ENCODE results near the gene DNAH1.

The DNAH1 gene

DNA sequence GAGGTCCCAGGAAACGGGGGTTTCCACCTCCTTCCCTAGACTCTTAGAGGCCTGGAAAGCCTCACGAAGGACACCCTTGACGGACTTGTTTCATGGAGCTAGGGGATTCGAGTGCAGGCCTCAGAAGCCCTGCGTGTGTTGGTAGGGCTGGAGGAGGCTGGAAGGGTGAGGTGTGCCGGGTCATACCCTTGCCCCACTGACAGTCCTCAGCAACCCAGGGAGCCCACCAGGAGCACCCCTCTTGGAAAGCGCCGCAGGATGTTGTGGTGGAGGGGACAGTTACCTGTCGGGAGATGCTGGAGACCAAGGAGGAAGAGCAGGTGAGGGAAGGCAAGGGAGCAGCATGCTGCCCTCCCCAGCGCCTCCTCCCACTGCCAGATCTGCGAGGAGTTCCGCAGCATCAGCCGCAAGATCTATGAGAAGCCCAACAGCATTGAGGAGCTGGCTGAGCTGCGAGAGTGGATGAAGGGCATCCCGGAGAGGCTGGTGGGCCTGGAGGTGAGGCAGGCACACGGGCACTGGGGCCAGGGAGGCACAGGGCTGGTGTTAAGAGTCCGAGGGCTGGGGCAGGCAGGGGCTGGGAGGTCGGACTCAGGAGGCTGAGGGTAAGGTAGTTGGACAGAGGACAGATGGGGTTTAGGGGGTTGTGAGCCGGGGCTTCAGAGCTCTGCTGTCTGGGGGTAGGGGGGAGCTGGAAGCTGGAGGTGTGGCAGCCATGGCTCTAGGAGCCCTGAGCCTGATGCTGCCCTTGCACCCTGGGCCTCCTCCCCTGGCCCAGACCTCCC, 33.7 kb downstream of the DNAH1 start:
- intact Hi-C loops (cut with DNase I): no loop called here
- no peak for DNase-seq

DNA sequence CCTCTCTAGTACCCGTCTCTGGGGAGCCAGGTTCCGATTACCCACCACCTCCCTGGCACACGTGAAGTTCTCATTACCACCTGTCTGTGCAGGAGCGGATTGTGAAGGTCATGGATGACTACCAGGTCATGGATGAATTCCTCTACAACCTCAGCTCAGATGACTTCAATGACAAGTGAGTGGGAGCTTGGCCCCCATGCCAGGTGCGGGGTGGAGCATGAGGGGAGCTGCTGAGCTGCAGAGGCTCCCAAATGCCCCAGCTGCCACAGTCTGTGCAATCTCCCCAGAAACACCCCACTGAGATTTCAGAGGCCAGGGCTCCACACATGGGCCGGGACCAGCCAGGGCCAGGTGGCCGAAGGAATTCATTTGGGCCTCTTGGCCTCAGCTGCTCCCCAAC, 34.3 kb downstream of the DNAH1 start:
- DNase-seq: no peak

DNA sequence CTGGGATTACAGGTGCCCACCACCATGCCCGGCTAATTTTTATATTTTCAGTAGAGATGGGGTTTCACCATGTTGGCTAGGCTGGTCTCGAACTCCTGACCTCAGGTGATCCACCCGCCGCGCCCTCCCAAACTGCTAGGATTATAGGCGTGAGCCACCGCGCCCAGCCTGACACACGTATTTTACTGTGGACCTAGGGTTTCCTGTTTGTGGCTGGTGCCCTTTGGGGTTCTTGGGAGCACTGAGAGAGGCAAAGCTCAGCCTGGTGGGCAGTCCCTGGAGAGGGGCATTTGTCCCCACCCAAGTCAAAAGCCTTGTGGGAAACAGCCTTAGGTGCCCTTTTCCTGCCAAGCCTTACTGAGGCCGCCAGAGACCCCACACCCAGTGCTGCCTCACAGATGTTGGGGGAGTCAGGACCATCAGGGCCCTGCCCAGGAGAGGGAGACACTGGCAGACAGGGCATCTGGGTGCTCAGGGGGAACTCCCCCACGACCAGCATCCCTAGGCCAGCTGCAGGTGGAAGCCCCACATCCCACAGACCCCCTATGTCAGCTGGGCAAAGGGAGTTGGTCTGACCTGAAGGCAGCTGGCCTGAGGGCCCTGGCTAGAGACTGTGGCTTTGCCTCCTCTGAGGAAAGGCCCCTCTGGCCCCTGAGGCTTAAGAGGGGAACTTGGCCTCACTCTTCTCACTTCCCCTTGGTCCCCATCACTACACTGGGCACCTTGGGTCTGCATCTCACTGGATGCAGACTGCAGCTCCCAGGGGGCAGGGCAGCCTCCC, 35.1 kb downstream of the DNAH1 start:
- DNase-seq: no peak
- intact Hi-C loops (cut with DNase I): no loop called here

More for the DNA sequence above, 34.3 kb downstream of the DNAH1 start:
- intact Hi-C loops (cut with DNase I): no loop called here

DNA sequence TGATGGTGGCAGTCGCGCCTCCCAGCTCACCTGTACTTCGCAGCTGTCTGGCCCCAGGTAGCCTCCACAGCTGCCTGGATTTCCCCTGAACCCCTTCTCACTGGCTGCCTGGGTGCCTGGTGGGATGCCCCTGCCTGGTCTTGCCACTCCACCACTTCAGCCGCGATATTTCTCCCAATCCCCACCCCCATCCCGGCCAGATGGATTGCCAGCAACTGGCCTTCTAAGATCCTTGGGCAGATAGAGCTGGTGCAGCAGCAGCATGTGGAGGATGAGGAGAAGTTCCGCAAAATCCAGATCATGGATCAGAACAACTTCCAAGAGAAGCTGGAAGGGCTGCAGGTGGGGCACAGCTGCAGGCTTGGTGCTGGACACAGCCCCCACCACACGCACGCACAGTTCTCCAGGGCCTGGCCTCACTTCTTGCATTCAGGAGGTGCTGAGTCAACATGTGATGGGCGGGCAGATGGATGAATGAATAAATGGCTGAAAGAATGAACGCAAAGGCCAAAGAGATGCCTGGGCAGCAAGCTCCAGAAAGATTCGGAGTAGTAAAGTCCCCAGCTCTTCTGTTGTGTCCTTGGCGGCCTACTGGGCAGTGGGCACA, 35.7 kb downstream of the DNAH1 start:
- DNase-seq: no peak
- intact Hi-C loops (cut with DNase I): no loop called here

DNA sequence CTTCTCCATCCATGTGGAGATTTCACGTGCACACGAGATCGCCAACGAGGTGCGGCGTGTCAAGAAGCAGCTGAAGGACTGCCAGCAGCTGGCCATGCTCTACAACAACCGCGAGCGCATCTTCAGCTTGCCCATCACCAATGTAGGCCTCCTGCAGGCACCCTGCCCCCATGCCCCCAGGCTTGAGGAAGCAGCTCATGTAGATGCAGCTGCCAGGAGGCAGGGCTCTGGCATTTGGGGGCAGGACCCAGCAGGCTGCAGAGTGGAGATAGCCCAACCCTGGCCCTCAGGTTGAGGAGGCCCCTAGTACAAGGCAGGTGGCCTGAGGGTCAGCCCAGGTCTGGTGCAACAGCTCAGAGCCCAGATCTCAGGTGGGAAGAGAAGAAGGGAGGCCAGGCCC, 36.4 kb downstream of the DNAH1 start:
- DNase-seq: no peak

DNA sequence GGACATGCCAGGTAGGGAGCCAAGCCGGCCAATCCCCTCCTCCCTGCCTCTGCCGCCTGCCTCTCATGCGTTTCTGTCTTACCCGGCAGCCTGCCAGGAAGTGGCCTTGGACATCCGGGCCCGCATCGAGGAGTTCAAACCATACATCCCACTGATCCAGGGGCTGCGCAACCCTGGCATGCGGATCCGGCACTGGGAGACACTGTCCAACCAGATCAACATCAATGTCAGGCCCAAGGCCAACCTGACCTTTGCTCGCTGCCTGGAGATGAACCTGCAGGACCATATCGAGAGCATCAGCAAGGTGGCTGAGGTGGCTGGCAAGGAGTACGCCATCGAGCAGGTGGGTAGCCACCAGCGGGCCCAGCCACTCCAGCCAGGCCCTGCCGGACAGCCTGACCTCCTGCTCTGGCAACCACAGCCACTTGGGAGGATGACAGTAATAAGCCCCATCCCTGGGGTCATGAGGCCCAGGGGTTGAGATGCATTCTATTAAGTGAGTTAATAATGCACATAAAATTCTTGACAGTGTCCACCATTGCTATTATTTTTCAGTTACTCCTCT, 37.3 kb downstream of the DNAH1 start:
- no peak for DNase-seq

More for the DNA sequence above, 36.4 kb downstream of the DNAH1 start:
- intact Hi-C loops (cut with DNase I): no loop called here

DNA sequence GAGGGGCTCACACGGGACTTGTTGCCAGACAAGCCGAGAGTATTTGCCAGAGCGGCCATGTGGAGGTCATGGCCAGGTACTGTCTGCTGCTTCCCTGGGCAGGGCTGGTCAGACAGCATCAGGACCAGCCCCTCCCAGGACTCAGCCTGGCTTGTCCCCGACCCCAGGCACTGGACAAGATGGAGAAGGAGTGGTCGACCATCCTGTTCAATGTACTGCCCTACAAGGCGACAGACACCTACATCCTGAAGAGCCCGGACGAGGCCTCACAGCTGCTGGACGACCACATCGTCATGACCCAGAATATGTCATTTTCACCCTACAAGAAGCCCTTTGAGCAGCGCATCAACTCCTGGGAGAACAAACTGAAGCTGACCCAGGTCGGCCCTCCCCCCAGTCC, 38.6 kb downstream of the DNAH1 start:
- intact Hi-C loops (cut with DNase I): no loop called here
- no peak for DNase-seq

More for the DNA sequence above, 37.3 kb downstream of the DNAH1 start:
- intact Hi-C loops (cut with DNase I): no loop called here

DNA sequence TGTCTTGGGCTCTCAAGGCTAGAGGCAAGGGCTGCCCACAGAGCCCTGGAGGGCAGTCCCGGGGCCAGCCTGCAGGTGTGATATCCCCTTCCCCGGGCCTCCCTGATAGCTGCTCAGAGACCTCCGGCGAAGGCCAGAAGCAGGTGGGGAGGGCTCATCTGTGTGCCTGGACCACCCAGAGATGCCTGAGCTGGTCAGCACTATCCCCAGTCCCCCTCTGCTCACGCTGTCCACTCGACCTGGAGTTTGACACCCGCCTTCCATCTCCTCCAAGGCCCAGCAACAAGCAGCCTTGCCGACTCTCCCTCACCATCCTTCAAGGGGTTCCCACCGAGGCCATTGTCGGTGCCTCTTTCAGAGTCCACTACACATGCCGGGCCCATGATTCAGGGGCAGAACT, 39.4 kb downstream of the DNAH1 start:
- DNase-seq: no peak
- intact Hi-C loops (cut with DNase I): no loop called here

DNA sequence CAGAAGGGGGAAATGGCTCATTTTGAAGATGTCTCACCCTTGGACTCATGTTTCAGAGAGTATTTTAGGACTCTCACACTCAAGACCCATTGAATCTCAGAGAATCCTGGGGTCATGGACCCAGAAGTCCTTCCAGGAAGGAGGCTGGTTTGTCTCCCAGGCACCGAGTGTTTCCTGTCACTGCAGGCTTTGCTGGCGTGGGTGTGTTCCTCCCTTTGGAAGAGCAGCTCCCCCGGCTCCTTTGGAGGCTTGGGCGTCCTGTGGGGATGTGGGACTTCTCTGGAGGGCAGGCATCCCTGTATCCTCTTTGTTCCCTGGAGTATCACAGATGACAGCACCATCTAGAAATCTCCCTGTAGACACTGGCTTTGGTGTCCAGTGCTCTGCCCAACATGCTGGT, 40.0 kb downstream of the DNAH1 start:
- DNase-seq: no peak
- intact Hi-C loops (cut with DNase I): no loop called here

DNA sequence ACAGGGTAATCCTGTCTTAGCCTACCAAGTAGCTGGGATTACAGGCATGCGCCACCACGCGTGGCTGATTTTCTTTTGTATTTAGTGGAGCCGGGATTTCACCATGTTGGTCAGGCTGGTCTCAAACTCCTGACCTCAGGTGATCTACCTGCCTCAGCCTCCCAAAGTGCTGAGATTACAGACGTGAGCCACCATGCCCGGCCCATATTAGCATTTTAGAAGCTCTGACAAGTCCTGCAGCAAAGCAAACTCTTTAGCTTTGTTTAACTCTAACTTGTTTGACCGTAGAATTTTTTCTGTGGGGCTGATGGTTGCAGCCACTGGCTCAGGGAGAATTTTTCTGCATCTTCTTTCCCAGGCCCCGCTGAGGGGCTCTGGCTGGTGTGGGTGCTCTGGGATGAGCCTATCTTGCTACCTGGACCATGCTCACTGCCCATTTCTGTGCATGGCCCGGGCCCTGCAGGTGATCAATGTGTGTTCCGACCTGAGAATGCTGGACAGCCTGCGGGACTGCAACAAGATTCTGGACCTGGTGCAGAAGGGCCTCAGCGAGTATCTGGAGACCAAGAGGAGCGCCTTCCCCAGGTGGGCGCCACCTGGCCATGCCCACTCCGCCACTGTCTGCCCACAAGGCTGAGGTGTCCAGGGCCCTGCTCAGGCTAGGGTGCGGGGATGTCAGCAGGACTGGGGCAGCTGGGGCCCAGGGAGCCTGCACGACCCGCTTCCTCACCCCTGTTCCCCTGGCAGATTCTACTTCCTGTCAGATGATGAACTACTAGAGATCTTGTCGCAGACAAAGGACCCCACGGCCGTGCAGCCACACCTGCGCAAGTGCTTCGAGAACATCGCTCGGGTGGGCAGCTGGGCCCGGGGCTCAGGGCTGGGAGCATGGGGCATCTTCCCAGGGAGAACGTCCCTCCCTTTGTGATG, 41.3 kb downstream of the DNAH1 start:
- DNase-seq: no peak
- intact Hi-C loops (cut with DNase I): no loop called here

DNA sequence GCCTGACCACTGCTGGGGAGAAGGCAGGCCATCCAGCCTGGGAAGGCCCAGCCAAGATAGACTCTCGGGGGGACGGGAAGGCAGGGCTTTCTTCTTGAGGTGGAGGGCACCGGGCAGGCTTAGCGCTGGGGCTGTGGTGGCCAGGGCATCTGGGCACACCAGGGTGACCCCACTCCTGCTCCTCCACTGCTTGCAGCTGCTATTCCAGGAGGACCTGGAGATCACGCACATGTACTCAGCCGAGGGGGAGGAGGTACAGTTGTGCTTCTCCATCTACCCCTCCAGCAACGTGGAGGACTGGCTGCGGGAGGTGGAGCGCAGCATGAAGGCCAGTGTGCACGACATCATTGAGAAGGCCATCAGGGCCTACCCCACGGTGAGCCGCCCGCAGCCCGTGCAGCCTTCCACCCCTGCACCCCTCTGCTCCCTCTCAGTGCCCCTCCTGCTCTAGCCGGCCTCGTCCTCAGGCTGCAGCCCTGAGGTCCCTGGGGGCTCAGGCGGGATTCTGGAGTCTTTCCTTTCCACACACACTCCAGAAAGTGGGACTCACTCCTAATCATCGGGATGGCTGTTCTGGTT, 42.3 kb downstream of the DNAH1 start:
- intact Hi-C loops (cut with DNase I): no loop called here
- DNase-seq: no peak

DNA sequence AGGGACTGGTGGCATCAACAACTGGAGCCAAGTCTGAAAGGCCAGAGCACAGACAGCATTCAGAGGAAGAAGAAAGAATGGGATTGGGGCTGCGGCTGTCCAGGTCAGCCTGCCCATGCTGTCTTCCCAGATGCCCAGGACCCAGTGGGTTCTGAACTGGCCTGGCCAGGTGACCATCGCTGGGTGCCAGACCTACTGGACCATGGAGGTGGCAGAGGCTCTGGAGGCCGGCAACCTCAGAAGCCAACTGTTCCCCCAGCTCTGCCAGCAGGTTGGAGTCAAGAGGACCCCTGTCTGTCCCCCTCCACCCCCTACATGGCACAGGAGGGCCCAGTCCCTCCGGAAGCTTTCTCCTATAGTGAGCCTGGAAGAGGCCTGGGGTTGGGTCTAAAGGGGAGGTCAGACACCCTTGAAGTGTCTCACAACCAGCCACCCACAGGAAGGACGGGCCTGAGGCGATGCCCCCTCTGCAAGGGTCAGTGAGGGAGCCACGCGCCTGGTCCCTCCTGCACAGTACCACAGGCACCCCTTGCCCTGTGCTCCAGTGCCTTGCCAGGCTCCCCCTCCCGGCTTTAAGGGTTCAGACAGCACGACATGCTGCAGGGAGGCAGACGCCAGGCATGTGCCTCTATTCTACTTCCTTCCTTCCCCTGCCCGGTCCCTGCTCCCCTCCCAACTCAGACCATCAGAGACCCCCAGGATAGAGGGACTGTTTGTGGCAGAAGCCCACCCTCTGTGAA, 43.2 kb downstream of the DNAH1 start:
- no peak for DNase-seq
- intact Hi-C loops (cut with DNase I): no loop called here

DNA sequence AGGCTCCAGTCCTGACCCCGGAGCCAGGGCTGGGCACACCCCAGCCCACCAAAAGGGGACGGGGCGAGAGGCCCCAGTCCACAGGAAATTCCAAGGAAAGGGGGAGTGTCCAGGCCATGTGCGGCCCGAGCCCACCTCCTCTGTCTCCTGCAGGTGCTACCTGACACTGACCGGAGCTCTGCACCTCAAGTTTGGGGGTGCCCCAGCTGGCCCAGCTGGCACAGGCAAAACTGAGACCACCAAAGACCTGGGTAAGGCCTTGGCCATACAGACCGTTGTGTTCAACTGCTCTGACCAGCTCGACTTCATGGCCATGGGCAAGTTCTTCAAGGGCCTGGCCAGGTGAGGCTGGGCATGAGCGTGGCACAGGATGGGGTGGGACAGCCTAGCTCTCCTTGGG, 44.9 kb downstream of the DNAH1 start:
- intact Hi-C loops (cut with DNase I): no loop called here
- DNase-seq: no peak

DNA sequence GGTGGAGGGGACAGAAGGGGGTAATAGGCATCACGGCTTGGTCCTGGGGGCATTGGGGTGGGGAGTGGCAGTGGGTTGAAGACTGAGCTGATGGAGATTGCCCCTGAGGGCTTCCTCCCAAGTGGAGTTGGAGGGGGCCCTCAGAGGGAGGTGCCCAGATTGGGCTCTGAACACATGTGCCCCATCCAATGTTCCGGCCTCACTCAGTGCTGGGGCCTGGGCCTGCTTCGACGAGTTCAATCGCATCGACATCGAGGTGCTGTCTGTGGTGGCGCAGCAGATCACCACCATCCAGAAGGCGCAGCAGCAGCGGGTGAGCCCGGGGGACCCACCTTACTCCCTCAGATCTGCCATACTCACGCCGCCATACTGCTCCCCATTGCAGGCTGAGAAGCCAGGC, 45.3 kb downstream of the DNAH1 start:
- no peak for DNase-seq
- intact Hi-C loops (cut with DNase I): no loop called here

DNA sequence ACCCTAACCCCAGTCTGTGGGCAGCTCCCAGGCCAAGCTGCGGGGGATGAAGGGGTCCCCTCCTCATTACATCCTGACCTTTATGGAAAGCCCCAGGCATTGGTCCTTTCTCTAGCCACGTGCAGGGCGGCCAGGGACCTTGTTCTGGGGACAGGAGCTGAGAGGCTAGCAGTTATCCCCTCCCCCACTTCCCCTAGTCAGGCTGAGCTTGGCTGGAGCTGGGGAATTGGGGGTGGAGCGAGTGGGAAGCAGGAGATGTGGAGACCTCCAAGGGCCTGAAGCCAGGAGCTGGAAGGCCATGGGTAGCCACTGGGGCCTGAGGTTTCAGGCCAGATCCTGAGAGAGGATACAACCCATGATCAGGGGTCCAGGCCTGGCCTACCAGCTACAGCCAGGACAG, 45.8 kb downstream of the DNAH1 start:
- DNase-seq: no peak
- intact Hi-C loops (cut with DNase I): no loop called here

DNA sequence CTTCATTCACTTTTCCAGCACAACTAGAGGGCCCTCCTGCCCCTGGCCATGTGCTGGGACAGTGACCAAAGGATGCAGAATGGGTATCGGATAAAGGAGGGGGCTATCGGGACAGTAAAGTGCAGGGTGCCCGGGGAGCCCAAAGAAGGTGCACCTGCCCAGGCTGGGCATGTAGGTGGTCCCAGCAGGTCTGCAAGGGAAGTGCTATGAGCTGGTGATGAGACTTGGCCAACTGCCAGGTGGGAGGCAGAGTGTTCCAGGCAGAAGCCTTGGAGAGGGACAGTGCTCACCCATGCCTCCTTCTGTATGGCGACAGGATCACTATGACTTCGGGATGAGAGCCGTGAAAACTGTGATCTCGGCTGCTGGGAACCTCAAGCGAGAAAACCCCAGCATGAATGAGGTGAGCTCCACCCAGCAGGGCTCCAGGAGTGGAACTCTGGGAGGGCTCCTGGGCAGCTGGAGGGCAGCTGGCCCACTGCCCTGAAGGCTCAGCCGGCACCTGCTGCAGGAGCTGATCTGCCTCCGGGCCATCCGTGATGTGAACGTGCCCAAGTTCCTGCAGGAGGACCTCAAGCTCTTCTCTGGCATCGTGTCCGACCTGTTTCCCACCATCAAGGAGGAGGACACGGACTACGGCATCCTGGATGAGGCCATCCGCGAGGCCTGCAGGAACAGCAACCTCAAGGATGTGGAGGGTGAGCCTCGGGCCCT, 48.4 kb downstream of the DNAH1 start:
- DNase-seq: no peak
- intact Hi-C loops (cut with DNase I): no loop called here

DNA sequence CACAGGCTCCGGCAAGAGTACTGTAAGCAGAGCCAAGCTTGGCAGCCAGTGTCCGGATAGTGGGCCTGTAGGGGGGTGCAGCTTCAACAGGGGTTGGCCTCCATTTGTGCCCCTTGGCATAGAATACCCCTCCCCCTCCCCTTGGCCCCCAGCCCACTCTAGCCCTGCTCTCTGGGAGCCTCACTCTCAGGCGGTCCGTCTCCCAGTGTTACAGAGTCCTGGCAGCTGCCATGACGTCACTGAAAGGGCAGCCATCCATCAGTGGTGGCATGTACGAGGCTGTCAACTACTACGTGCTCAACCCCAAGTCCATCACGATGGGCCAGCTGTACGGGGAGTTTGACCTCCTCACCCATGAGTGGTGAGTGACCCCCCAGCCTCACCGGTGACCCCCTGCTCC, 50.4 kb downstream of the DNAH1 start:
- peak; percentile 18 to 93 (median 76) for DNase-seq
- intact Hi-C loops (cut with DNase I): no loop called here
